Rectal smooth muscle tissue (tissue), 1 donor: ENCODE data around the gene ZYG11A.

Experiments
- H3K27ac ChIP-seq: one replicate; pipeline ENCODE4 v1.7.0; 2013; ENCODE audit warnings: low read depth, low read length, inconsistent platforms
- H3K27me3 ChIP-seq: one replicate; pipeline ENCODE4 v1.7.0; 2013; ENCODE audit warnings: low read length; ENCODE audit not compliant: control insufficient read depth, insufficient read depth
- H3K36me3 ChIP-seq: one replicate; pipeline ENCODE4 v1.7.0; 2013; ENCODE audit warnings: low read length; ENCODE audit not compliant: control insufficient read depth, insufficient read depth
- H3K4me1 ChIP-seq: one replicate; pipeline ENCODE4 v1.7.0; 2013; ENCODE audit warnings: low read length; ENCODE audit not compliant: control insufficient read depth, insufficient read depth
- H3K4me3 ChIP-seq: one replicate; pipeline ENCODE4 v1.7.0; 2013; ENCODE audit warnings: low read length
- H3K9ac ChIP-seq: one replicate; pipeline ENCODE4 v1.7.0; 2013; ENCODE audit warnings: low read length

The ZYG11A gene

GRCh38 chr1:52892424-52893215 lies 50.1 kb downstream of the ZYG11A start:
- Histone ChIP-seq H3K27me3 (no peaks in the 10 kb centered on the region), H3K36me3 (no peaks in the 10 kb centered on the region), H3K27ac (no peak overlapping the region), H3K4me1 (no peaks in the 10 kb centered on the region), H3K4me3 (no peak overlapping the region), H3K9ac (no peak overlapping the region)

GRCh38 chr1:52899445-52899894 lies 56.9 kb downstream of the ZYG11A start:
- H3K4me1 ChIP-seq = no peaks in the 10 kb centered on the region
- no peaks in the 10 kb centered on the region for H3K36me3 ChIP-seq
- no peak overlapping the region for H3K4me3 ChIP-seq
- no peak overlapping the region for H3K9ac ChIP-seq
- no peaks in the 10 kb centered on the region for H3K27me3 ChIP-seq
- H3K27ac ChIP-seq = no peak overlapping the region

- Histone ChIP-seq H3K36me3 (no peaks in the 10 kb centered on the region), H3K4me1 (no peaks in the 10 kb centered on the region), H3K27me3 (no peaks in the 10 kb centered on the region), H3K9ac (no peak overlapping the region), H3K4me3 (no peak overlapping the region), H3K27ac (no peak overlapping the region)
These were observed 57.8 kb downstream of the ZYG11A start for GRCh38 chr1:52900402-52900801.

- Histone ChIP-seq H3K27ac (no peak overlapping the region), H3K36me3 (no peaks in the 10 kb centered on the region), H3K4me1 (no peaks in the 10 kb centered on the region), H3K4me3 (no peak overlapping the region), H3K27me3 (no peaks in the 10 kb centered on the region), H3K9ac (no peak overlapping the region)
These were observed 58.8 kb downstream of the ZYG11A start for GRCh38 chr1:52901384-52901783.

GRCh38 chr1:52904208-52904926 lies 61.8 kb downstream of the ZYG11A start:
- Histone ChIP-seq H3K4me1 (no peaks in the 10 kb centered on the region), H3K27ac (no peak overlapping the region), H3K27me3 (no peaks in the 10 kb centered on the region), H3K9ac (no peak overlapping the region), H3K4me3 (no peak overlapping the region), H3K36me3 (peaks cover 3% of the 10 kb centered on the region)

GRCh38 chr1:52904927-52905698 lies 62.6 kb downstream of the ZYG11A start:
- no peak overlapping the region for H3K4me3 ChIP-seq
- H3K4me1 ChIP-seq = no peaks in the 10 kb centered on the region
- H3K27me3 ChIP-seq = no peaks in the 10 kb centered on the region
- no peak overlapping the region for H3K9ac ChIP-seq
- H3K27ac ChIP-seq = no peak overlapping the region
- peaks cover 3% of the 10 kb centered on the region for H3K36me3 ChIP-seq

- H3K4me1 ChIP-seq = no peaks in the 10 kb centered on the region
- H3K27me3 ChIP-seq = no peaks in the 10 kb centered on the region
- no peak overlapping the region for H3K9ac ChIP-seq
- no peak overlapping the region for H3K27ac ChIP-seq
- peaks cover 3% of the 10 kb centered on the region for H3K36me3 ChIP-seq
- no peak overlapping the region for H3K4me3 ChIP-seq
These were observed 63.6 kb downstream of the ZYG11A start for GRCh38 chr1:52906135-52906603.

- Histone ChIP-seq H3K36me3 (peaks cover 3% of the 10 kb centered on the region), H3K4me3 (no peak overlapping the region), H3K9ac (no peak overlapping the region), H3K27ac (no peak overlapping the region), H3K4me1 (no peaks in the 10 kb centered on the region), H3K27me3 (no peaks in the 10 kb centered on the region)
These were observed 64.7 kb downstream of the ZYG11A start for GRCh38 chr1:52907068-52907811.

GRCh38 chr1:52907812-52908153 lies 65.2 kb downstream of the ZYG11A start:
- Histone ChIP-seq H3K4me3 (no peak overlapping the region), H3K27ac (no peak overlapping the region), H3K9ac (no peak overlapping the region), H3K36me3 (peaks cover 3% of the 10 kb centered on the region), H3K27me3 (no peaks in the 10 kb centered on the region), H3K4me1 (no peaks in the 10 kb centered on the region)

- Histone ChIP-seq H3K9ac (no peak overlapping the region), H3K27me3 (no peaks in the 10 kb centered on the region), H3K4me1 (no peaks in the 10 kb centered on the region), H3K36me3 (peaks cover 3% of the 10 kb centered on the region), H3K27ac (no peak overlapping the region), H3K4me3 (no peak overlapping the region)
These were observed 69.0 kb downstream of the ZYG11A start for GRCh38 chr1:52911541-52911940.

- Histone ChIP-seq H3K4me3 (no peak overlapping the region), H3K27ac (no peak overlapping the region), H3K27me3 (no peaks in the 10 kb centered on the region), H3K4me1 (no peaks in the 10 kb centered on the region), H3K36me3 (peaks cover under 1% of the 10 kb centered on the region), H3K9ac (no peak overlapping the region)
These were observed 70.5 kb downstream of the ZYG11A start for GRCh38 chr1:52913014-52913413.

- Histone ChIP-seq H3K4me3 (no peak overlapping the region), H3K27me3 (no peaks in the 10 kb centered on the region), H3K4me1 (no peaks in the 10 kb centered on the region), H3K27ac (no peak overlapping the region), H3K9ac (no peak overlapping the region), H3K36me3 (no peaks in the 10 kb centered on the region)
These were observed 71.0 kb downstream of the ZYG11A start for GRCh38 chr1:52913537-52913936.
